GM18520 (cell line): ENCODE results near the gene OTOP2.
"Not testable (repeated sequence)": the region's sequence is repeated elsewhere in the genome, so short reads cannot be mapped to it uniquely, and the experiment has no call there.

Experiments
- ATAC-seq: cut with Tn5 transposase; IDR thresholded peaks from one replicate; pipeline ENCODE4 v1.9.1; 2021; ENCODE audit not compliant: unreplicated experiment

Gene OTOP2

GRCh38 chr17:74900208-74900607 lies 23.9 kb upstream of the OTOP2 start:
- no peak for ATAC-seq

DNA sequence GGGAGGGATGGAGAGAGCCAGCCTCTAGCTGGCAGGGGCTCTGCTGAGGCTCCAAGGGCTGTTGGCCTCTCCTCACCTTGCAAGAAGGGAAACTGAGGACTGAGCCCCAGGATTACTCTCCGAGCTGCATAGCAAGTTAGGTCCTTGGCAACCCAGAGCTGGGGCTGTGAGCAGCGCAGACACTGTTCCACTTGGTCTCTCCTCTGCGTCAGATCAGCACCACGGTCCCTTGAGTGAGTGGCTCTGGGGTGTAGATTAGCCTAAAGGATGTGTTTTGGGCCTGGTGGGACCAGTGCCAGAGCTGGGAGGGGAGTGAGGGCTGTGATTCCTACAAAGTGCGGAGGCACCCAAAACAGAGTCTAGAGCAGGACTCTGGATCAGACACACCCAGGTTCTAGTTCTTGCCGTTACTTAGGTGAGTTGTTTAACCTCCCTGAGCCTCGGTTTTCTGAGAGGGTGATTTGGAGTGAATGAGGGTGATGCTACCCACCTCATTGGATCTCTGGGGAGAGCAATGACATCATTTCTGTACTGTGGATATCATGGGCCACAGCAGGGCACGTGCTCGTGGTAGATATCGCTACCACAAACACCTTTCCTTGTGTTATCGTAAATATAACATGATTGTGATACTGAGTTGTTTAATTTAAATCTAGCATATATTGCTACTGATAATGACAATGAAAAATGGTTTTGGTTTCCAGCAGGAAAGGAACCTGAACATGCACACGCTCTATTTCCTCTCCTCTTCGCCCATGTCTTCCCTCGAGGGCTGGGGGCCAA lies 22.5 kb upstream of the OTOP2 start:
- ATAC-seq = no peak

DNA sequence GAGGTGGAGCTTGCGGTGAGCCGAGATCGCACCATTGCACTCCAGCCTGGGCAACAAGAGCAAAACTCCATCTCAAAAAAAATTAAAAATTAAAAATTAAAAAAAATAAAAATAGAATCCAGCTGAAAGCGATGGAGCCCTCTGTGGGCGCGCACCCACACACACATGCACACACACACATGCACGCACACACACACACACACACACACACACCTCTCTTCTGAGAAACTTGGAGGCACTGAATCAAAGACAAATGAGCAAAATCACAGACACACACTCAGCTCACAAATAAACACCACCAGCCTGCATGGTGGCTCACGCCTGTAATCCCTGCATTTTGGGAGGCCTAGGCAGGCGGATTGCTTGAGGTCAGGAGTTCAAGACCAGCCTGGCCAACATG lies 21.0 kb upstream of the OTOP2 start:
- ATAC-seq = no peak

GRCh38 chr17:74903671-74904070 lies 20.4 kb upstream of the OTOP2 start:
- no peak for ATAC-seq

- ATAC-seq = no peak
Measured at GRCh38 chr17:74904687-74905409, 19.2 kb upstream of the OTOP2 start.

- not testable (repeated sequence) for ATAC-seq
Measured at GRCh38 chr17:74906214-74906793, 17.8 kb upstream of the OTOP2 start.

DNA sequence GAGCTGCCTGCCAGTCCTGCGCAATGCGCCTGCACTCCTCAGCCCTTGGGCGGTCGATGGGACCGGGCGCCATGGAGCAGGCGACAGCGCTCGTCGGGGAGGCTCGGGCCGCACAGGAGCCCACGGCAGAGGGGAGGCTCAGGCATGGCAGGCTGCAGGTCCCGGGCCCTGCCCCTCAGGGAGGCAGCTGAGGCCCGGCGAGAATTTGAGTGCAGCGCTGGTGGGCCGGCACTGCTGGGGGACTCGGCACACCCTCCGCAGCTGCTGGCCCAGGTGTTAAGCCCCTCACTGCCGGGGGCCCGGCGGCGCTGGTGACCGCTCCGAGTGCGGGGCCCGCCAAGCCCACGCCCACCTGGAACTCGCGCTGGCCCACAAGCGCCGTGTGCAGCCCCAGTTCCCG lies 17.1 kb upstream of the OTOP2 start:
- no peak for ATAC-seq

GRCh38 chr17:74909097-74909496 lies 15.0 kb upstream of the OTOP2 start:
- ATAC-seq = not testable (repeated sequence)

DNA sequence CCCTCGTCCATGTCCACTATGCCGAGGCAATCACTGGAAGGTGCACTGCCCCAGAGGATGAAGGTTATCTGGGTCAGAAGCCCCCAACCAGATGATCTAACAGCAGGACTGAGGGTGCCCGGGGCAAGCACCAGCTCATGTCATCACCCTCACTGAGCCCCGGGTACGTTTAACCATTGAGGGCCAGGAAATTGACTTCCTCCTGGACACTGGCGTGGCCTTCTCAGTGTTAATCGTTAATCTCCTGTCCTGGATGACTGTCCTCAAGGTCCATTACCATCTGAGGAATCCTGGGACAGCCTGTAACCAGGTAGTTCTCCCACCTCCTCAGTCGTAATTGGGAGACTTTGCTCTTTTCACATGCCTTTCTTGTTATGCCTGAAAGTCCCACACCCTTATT lies 12.7 kb upstream of the OTOP2 start:
- not testable (repeated sequence) for ATAC-seq

GRCh38 chr17:74916136-74916850 lies 7.8 kb upstream of the OTOP2 start:
- ATAC-seq = no peak

DNA sequence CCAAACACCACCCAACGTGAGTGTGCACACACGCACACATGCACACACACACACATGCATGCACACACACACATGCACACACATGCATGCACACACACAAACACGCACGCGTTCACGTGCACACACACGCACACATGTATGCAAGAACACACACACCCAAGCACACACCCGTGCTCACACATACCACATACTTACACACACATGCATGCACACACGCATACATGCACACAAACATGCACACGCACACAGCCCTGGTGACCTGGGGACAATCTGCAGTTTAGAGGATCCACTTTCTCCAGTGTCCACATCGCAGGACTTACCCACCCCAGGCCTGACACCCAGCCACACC lies 7.2 kb upstream of the OTOP2 start:
- no peak for ATAC-seq

- no peak for ATAC-seq
Measured at GRCh38 chr17:74917430-74917829, 6.6 kb upstream of the OTOP2 start.

DNA sequence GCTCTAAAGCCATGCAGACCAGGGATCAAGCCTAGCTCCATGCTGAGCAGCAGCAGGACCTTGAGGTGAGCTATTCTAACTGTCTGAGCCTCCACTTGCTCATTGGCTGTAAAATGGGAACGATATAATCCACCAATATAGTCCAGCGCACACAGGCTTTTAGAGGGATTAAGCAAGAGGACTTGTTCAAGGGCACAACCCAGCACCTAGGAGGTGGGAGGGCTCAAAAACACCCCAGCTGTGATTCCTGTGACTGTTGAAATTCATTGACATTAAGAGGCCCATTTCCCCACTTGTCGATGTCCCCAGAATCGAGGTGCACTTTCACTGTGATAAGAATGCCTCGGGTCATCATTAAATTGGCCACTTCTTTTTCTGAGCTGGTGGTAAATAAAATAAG lies 5.2 kb upstream of the OTOP2 start:
- ATAC-seq = no peak

- no peak for ATAC-seq
Measured at GRCh38 chr17:74919440-74920305, 4.4 kb upstream of the OTOP2 start.

GRCh38 chr17:74920306-74920620 lies 3.8 kb upstream of the OTOP2 start:
- no peak for ATAC-seq

DNA sequence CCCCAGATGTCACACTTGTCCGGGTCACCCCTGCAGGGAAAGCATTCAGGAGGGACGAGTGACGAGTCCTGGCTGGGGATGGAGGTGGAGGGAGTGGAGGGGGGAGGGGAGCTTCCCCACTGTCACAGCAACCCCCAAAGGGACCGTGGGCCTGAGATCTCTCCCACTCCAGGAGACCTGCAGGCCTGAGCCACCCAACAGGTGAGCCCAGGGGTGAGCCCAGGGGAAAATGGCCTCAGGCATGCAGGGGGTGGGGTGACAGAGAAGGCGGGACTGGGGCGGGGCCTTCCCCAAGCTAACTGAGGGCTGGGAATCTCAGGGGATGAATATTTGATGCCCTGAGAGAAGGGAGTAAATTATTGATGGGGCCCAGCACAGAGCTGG lies 3.4 kb upstream of the OTOP2 start:
- ATAC-seq = no peak

DNA sequence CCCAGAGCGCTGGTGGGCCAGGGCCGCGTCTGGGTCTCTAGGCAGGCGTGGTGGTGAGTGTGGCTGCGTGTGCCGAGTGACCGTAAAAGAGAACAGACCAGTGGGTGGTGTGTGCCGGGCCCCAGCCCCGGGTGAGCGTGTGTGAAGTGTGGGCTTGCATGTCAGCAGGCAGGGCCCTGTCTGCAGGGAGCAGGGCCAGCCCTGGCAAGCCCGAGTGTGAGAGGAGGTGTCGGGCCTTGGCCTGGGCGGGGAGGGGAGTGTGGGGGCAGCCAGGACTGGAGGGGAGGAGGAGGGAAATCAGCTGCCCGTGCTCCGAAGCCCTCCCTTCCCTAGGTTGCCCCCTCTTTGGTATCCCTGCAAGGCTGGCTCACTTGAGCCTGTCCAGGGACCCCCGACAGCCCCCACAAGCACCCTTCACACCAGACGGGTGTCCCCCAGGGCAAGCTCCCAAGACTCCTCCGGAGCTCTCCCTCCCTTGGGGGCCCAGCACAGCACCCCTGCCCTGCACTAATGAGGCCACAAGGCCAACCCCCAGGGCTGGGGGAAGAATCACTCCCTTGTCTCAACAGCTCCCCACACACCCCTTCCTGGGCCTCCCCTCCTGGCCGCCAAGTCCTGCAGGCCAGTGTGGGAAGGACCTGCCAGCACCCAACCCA lies 2.9 kb upstream of the OTOP2 start:
- no peak for ATAC-seq

- no peak for ATAC-seq
Measured at GRCh38 chr17:74921769-74922168, 2.3 kb upstream of the OTOP2 start.

DNA sequence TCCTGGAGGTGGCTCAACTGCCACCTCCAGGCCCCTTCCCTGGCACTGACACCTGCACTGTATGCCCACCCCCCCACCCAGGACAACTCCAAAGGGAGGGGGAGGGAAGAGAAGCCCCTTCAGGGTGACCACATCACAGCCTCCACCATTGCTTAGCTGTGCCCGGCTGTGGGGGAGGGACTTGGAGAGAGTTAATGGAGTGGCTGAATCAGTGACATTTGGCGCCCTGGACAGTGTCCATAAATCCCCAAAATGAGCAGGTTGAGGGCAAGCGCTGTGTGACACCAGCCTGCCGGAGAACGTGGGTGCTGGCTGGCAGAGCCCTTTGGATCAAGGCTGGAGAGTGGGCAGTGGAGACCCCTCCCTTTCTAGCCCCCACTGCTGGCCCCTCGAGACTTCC lies 1.9 kb upstream of the OTOP2 start:
- ATAC-seq = no peak
